ENCODE measurements around the gene ISG20.

DNA sequence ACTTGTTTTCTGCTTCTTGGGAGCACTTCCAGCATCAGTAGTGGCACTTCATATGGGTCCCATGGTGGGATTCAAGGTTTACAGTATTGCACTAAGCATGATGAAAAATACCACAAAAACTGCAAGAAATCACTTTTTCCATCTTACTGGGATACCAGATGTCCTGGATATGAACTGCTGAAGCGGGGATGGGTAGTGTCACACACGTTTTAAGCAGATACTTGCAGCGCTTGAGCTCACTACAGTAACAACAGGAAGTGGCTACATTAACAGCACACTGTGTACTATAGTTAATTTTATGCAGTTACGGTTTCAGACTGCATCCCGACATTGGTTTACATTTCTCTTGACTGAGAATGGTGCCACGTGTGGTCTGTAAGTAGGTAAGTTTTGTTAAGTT lies 3.5 kb upstream of the ISG20 start:
- TF ChIP-seq, protein P1, sequence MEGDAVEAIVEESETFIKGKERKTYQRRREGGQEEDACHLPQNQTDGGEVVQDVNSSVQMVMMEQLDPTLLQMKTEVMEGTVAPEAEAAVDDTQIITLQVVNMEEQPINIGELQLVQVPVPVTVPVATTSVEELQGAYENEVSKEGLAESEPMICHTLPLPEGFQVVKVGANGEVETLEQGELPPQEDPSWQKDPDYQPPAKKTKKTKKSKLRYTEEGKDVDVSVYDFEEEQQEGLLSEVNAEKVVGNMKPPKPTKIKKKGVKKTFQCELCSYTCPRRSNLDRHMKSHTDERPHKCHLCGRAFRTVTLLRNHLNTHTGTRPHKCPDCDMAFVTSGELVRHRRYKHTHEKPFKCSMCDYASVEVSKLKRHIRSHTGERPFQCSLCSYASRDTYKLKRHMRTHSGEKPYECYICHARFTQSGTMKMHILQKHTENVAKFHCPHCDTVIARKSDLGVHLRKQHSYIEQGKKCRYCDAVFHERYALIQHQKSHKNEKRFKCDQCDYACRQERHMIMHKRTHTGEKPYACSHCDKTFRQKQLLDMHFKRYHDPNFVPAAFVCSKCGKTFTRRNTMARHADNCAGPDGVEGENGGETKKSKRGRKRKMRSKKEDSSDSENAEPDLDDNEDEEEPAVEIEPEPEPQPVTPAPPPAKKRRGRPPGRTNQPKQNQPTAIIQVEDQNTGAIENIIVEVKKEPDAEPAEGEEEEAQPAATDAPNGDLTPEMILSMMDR (IDR thresholded peaks at IDR 0.05): no peak
- TF ChIP-seq POLR2A (IDR thresholded peaks at IDR 0.05): no peak

All from right lobe of liver (tissue), 4 donors.